Fibroblast of mammary gland (primary cell): Measurements from ENCODE around the gene LSM4.

ENCODE experiments used
- DNase-seq: peaks from one replicate; pipeline ENCODE4 v3.0.0-alpha.2; 2010; ENCODE audit warnings: low read depth
- H3K4me3 ChIP-seq: 2 replicates; pipeline ENCODE4 v1.5.1; 2011; ENCODE audit warnings: low read depth, mild to moderate bottlenecking, low read length, moderate library complexity; ENCODE audit not compliant: control insufficient read depth
- TF ChIP-seq, protein P1 (sequence below): conservative IDR thresholded peaks from 2 replicates; pipeline ENCODE4 v1.5.1; 2011; ENCODE audit warnings: low read depth, low read length, inconsistent platforms; ENCODE audit not compliant: control insufficient read depth, insufficient read depth

LSM4 gene

DNA sequence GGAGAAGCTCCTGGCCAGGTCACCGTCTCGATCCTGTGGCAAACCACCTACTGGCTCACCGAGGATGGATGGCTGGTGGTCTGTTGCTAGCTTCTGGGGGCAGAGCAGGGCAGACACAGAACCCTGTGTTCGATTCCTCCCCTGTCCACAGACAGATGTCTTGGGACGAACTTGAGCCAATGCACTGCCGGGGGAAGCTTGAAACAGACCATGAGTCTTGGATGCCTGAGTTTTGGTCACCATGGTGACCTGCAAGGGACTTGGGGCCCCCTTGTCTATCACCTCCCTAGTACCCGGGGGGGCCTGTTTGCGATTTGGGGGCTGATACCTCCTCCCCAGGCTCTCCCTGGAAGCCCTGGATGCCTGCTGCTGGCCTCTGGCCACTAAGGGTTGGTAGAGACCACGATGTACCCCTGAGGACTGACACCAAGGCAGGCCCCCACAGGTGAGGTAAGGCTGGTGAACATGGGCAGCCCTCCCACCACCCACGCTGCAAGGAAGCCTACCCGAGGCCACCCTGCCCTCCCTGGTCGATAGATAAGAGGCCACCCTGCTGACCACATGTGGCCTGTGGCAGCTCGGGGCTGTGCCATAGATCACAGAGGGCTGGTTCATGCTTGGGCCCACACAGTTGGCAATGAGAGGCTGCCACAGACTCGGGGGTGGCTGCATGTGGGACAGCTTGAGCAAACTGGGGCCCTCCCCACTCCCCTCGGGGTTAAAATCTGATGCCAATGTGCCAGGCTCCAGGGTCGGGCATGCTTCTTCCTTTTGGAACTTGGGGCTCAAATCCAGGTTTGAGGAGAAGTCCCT is 59.3 kb downstream of the LSM4 start:
- TF ChIP-seq, protein P1, sequence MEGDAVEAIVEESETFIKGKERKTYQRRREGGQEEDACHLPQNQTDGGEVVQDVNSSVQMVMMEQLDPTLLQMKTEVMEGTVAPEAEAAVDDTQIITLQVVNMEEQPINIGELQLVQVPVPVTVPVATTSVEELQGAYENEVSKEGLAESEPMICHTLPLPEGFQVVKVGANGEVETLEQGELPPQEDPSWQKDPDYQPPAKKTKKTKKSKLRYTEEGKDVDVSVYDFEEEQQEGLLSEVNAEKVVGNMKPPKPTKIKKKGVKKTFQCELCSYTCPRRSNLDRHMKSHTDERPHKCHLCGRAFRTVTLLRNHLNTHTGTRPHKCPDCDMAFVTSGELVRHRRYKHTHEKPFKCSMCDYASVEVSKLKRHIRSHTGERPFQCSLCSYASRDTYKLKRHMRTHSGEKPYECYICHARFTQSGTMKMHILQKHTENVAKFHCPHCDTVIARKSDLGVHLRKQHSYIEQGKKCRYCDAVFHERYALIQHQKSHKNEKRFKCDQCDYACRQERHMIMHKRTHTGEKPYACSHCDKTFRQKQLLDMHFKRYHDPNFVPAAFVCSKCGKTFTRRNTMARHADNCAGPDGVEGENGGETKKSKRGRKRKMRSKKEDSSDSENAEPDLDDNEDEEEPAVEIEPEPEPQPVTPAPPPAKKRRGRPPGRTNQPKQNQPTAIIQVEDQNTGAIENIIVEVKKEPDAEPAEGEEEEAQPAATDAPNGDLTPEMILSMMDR, result no peak
- no peak for DNase-seq
- H3K4me3 ChIP-seq, result no peak overlapping the region

DNA sequence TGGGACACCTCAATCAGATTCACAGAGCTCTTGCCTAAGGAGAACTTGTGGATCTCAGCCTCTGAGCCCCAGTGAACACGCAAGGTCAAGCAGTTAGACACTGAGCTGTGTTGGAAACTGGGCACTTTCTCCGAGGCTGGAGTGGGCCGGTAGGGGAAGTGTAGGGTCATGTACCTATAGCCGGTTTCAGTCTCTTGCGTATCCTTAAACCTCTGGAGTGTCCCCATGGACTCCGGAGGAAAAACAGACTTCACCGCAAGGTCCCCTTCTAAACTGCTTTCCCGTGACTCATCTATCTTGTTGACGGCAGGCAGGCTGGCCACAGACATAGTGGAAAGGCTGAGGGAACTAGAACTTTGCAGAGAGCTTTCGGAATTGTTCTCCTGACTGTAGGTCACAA is 60.0 kb downstream of the LSM4 start:
- TF ChIP-seq, protein P1, result no peak
- DNase-seq, result no peak
- H3K4me3 ChIP-seq, result no peak overlapping the region

DNA sequence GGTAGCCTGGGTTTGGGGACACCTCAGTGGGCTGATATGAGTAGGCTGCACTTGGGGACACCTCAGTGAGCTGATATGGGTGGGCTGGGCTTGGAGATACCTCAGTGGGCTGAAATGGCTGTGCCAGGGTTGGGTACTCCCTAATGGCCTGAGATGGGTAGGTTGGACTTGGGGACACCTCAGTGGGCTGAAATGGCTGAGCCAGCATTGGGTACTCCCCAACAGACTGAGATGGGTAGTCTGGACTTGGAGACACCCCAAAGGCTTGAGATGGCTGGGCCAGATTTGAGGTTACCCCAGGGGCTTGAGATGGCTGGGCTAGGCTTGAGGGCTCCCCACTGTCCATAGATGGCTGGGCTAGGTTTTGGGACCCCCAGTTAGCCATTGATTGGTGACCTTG is 60.7 kb downstream of the LSM4 start:
- TF ChIP-seq, protein P1, result no peak
- no peak for DNase-seq

DNA sequence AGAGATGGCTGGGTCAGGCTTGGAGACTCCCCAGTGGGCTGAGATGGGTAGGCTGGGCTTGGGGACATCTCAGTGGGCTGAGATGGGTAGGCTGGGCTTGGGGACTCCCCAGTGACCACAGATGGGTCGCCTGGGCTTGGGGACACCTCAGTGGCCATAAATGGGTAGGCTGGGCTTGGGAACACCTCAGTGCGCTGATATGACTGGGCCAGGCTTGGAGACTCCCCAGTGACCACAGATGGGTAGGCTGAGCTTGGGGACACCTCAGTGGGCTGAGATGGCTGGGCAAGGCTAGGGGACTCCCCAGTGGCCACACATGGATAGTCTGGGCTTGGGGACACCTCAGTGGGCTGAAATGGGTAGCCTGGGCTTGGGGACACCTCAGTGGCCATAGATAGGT is 61.4 kb downstream of the LSM4 start:
- H3K4me3 ChIP-seq, result no peak overlapping the region
- no peak for DNase-seq
- TF ChIP-seq, protein P1, result no peak

More for the DNA sequence above, 60.7 kb downstream of the LSM4 start:
- H3K4me3 ChIP-seq, result no peak overlapping the region

DNA sequence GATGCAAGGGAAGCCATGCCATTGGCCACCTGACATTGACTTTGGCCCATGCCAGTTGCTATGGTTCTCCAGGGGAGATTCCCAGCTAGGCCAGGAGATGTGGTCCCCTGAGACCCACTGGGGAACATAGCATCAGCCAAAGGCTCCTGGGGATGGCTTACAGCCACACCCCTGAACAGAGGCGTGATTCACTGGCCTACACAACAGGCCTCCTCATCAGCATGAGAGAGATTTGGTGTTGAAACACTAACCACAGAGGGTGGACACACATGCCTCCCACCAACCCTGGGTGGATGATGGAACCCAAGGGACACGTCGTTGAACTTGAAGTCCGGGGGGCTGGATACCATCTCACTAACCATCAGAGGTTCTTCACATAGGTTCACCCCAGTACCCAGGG is 63.0 kb downstream of the LSM4 start:
- no peak overlapping the region for H3K4me3 ChIP-seq
- peak; percentile 80 for DNase-seq
- TF ChIP-seq, protein P1, result no peak

DNA sequence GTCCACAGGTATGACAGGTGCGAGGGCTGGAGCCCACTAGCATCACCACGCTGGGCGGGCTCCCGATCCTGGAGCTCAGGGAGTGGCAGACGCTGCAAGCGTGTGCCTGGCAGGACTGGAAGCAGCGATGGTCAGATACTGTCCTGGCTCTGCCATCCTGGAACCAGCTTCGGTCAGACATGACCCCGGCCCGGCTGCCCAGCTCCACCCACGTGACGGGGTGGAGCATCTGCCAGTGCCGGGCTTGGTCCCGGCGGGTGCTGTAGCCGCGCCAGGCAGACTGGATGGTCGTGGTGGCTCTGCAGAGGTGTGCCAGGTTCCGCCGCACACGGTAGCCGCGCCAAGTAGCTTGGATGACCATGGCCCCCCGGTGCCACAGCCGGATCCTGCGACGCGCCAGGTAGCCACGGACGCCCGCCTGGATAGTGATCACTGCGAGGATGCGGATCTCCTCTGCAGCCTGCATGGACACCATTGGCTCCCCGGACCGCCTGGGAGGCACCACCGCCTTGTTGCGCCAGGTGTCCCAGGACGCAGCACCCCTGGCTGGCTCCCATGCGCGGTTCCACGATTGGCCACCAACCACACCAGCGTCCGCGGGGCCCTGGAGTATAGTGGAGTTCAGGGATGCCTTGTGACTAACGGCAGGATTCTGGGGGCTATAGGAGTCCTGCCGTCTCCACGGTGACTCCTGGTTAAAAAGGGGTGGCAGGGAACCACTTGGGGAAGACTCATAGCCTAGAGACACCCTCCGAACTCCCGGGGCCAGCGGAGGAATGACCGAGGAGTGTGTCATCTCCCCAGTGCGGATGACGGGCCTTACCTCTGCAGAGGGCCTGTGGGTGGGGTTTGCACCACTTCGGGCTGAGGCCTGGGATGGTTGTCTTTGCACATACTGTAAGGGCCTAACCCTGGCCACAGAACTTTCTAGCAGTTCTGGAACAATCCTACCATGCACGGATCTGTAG is 65.1 kb downstream of the LSM4 start:
- TF ChIP-seq, protein P1, result no peak
- no peak for DNase-seq
- no peak overlapping the region for H3K4me3 ChIP-seq
